Suppressor macrophage treated with lipopolysaccharide for 1 hour (primary cell): Measurements from ENCODE around the gene FOXP3.

Experiments used
- DNase-seq, 3 donors: peaks; one replicate each; pipeline ENCODE4 v3.0.0-alpha.2; 2020 to 2022

Gene FOXP3

DNA sequence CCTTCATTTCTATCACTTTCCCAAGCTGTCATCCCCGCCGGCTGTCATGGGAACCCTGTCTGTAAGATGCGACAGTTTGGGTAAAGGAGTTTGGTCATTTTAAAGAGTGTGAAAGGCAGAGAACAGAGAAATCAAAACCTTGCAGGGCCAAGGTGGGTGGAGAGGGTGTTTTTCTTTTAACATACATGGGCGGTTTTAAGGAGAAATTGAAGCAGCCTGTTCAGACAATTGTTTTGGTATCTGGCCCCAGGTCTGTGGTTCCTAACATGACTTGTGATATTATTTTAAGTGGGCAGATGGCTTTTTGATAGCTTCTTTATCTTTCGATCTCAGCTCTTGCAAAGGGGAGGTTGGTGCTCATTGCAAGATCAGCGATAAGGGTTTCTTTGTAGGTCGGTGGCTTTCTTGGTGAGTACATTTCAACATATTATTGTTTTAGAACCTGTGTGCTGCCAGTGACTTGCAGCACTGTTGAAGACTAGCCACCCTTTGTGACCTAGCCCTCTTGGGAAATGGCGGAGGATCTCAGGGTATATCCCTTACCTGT is 8.7 kb upstream of the FOXP3 start:
- no peak for DNase-seq

GRCh38 chrX:49272421-49272820 is 7.9 kb upstream of the FOXP3 start:
- DNase-seq = no peak

GRCh38 chrX:49271341-49271740 is 6.8 kb upstream of the FOXP3 start:
- DNase-seq = no peak

DNA sequence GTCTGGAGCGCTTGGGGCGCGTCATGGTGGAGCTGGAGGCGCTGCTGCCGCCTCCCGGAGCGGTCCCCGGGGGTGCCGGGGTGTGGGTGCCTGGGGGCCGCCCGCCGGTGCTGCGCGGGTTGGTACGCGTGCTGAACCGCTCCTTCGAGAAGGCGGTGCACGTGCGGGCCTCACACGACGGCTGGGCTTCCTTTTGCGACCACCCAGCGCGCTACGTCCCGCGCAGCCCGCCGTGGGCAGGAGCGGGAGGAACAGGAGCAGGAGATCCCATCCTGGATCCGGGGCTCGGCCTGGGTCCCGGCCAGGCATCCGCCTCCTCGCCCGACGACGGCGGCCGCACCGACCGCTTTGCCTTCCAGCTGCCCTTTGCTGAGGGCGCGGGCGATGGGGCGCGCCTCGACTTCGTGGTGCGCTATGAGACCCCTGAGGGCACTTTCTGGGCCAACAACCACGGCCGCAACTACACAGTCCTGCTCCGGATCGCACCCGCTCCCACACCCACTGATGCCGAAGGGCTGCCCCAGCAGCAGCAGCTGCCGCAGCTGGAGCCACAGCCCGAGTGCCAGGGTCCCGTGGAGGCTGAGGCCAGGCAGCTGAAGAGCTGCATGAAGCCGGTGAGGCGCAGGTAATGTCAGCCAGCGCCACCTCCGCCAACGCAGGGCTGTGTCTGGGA is 5.9 kb upstream of the FOXP3 start:
- DNase-seq = no peak

DNA sequence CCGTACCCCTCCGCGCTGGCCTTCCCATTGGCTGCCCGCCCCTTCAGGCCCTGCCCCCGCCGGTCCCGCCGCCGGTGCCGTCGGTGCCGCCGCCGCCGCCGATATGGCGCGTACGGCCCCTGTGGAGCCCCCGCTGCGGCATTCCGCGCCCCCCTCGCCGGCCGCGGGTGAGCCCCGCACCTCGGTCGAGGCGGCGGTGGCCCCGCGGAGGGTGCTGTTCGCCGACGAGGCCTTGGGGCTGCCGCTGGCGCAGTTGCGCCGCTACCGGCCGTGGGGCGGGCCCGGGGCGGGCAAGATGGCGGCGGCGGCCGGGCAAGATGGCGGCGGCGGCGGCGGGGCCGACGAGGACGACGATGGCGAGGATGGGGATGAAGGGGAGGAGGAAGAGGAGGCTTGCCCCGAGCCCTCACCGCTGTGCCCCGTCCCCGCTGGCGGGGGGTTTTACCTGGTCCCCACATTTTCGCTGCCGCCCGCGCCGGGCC is 5.3 kb upstream of the FOXP3 start, which contains the start of gene PPP1R3F:
Gene PPP1R3F, plus strand, starts transcription at position 27 of the 482 bp plus-strand sequence. Its CDS starts 77 bp downstream, at position 104.
- peak in 1 of 3 donors; percentile 70 for DNase-seq

- peak; percentile 94 to 96 (median 95) for DNase-seq
These were observed 4.7 kb upstream of the FOXP3 start for GRCh38 chrX:49269010-49269766.

- peak in 1 of 3 donors; percentile 1 for DNase-seq
These were observed 4.1 kb upstream of the FOXP3 start for GRCh38 chrX:49268702-49269009.

GRCh38 chrX:49266523-49267445 is 2.3 kb upstream of the FOXP3 start:
- DNase-seq = no peak

- no peak for DNase-seq
These were observed 879 bp downstream of the FOXP3 start for GRCh38 chrX:49263631-49264030.

DNA sequence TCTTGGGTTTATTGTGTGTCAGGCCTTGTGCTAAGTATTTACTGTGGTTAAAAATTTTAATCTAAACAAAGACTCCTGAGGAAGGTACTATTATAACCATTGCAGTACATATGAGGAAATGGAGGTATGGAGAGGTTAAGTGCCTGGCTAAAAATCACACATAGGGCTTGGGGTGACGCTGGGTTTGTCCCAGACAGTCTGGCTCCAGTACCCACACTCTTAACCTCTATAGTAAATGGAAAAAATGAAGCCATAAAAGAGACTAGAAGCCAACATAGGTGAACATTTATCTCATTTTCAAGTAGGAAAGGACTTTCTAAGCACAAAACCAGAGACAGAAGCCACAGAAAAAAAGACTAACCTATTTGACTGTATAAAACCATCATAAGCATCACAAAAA is 1.9 kb downstream of the FOXP3 start:
- DNase-seq = no peak

- DNase-seq = no peak
These were observed 4.1 kb downstream of the FOXP3 start for GRCh38 chrX:49260221-49260985.

- DNase-seq = no peak
These were observed 5.8 kb downstream of the FOXP3 start for GRCh38 chrX:49258749-49259124.

DNA sequence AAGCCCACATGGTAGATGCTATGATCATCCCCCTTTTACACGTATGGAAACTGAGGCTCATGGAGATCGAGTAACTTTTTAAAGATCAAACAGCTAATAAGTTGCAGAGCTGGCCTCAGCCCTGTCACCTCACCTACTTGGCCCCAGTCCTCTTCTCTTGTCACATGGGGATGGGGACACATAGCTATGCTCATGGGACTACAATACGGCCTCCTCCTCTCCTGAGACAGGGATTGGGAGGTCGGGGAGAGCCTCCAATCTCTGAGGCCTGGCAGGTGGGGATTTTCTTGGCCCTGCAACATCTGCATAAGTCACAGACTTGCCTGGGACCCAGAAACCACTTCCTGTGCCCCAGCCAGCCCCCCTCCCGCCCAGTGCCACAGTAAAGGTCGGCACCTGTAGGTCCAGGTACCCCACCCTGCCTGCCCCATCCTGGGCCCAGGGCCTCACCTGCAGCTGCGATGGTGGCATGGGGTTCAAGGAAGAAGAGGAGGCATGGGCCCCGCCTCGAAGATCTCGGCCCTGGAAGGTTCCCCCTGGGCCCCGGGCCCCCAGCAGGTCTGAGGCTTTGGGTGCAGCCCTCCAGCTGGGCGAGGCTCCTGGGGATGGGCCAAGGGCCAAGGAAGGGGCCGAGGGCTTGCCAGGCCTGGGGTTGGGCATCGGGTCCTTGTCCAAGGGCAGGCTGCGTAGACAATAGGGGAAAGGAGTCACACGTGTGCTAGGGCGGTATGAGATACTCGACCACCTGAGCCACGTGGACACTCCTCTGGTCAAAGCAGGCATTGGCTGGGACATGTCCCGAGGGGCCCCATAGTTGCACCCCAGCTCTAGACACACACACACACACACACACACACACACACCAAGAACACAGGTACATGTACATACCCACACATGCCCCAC is 6.4 kb downstream of the FOXP3 start:
- DNase-seq = no peak

DNA sequence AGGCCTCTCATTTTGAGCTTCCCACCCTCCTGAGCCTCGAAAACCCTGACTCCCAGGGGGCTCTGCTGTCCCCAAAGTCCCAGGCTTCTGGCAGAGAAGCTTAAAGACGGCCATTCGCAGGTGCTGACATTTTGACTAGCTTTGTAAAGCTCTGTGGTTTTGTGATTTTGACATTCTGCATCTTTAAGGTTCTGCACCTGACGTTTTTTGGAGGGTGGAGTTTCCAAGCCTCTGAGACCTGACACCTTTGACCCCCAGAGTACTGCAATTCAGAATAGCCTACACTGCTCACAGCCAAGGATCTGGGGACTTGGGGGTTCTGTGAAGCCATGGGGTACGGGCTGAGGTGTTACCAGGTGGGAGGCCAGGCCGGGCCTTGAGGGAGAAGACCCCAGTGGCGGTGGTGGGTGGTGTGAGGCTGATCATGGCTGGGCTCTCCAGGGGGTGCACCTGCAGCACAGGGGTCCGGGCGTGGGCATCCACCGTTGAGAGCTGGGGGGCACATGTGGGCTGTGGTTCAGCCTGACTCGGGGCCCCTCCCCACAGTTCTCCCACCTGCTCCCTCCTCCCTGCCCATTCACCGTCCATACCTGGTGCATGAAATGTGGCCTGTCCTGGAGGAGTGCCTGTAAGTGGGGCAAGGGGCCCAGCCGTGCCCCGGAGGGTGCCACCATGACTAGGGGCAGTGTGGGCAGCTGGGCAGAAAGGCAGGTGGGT is 7.3 kb downstream of the FOXP3 start:
- DNase-seq = no peak

GRCh38 chrX:49256268-49256995 is 8.1 kb downstream of the FOXP3 start:
- DNase-seq = no peak

DNA sequence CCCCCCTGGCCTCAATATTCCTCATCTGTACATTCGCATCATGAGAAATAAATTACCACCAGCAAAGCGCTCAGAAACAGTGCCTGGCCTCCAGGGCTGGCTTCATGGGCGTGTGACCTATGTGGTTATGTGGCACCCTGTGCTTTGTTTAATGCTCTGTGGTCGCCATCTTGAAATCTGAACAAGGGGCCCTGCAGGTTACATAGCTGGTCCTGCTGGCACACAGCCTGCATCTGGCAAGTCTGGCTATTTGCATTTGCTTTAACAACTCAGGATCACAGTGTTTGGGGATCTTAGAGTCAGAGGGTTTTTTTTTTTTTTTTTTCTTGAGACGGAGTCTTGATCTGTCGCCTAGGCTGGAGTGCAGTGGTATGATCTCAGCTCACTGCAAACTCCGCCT is 9.9 kb downstream of the FOXP3 start:
- no peak for DNase-seq

DNA sequence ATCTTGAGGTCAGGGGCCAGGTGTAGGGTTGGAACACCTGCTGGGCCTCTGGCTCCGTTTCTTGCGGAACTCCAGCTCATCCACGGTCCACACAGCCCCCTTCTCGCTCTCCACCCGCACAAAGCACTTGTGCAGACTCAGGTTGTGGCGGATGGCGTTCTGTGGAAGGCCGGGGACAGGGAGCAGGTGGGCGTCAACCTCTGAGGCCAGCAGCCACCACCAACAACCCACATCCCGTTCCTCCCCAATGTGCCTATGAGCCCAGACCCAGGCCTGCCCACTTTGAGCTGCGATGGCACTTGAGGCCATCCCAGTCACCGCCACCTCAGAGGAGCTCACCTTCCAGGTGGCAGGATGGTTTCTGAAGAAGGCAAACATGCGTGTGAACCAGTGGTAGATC is 13.2 kb downstream of the FOXP3 start:
- no peak for DNase-seq

GRCh38 chrX:49250578-49250977 is 13.9 kb downstream of the FOXP3 start:
- no peak for DNase-seq

GRCh38 chrX:49250066-49250465 is 14.4 kb downstream of the FOXP3 start:
- DNase-seq = no peak

- no peak for DNase-seq
These were observed 14.9 kb downstream of the FOXP3 start for GRCh38 chrX:49249616-49250015.
